ENCODE measurements around the gene HOXD9. TPM values are rescaled to one million over a fixed set of nuclear protein-coding genes. Genes with fewer than 3 reads are reported as not detected.
A peak's percentile ranks its signal among the peaks of the same experiment; 100 is the strongest.

HOXD9 gene
- total and polyA plus RNA-seq, 3 donors from 2014 or later = 8.2 to 21.2 (median 15.7) TPM

DNA sequence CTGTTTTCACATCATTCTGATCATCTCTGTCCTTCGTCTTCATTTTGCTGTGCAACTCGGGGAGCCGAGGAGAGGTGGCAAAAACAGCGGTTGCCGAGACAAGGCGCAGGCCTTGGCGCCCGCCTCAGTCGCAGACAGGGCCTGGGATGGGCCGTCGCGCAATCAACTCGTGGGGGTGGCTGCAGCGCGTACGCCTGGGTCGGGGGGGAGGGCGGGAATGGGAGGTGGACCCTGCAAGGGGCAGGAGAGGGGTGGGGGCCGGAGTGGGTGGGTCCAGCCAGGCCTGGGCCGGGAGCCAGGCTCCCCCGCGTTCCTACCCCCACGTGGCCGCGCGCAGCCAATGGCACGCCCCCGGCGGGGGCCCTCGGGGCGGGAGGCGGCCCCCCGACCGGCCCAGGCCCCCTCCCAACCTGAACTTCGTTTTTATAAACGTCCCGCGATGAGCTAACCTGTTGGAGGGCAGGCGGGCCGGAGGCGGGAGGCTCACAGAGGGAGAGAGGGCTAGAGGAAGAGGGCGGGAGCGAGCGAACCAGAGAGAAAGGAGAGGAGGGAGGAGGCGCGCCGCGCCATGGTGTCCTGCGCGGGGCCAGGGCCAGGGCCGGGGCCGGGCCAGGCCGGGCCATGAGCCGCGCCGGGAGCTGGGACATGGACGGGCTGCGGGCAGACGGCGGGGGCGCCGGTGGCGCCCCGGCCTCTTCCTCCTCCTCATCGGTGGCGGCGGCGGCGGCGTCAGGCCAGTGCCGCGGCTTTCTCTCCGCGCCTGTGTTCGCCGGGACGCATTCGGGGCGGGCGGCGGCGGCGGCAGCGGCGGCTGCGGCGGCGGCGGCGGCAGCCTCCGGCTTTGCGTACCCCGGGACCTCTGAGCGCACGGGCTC is 30.0 kb upstream of the HOXD9 start, which contains the start of gene HOXD13:
HOXD13 (plus strand) TSS at position 452 of the 875 bp plus-strand sequence; CDS start at position 622, 170 bp downstream.
- H3K4me3 ChIP-seq = peak within 1 kb of the TSS; percentile 14 to 29
- H3K36me3 ChIP-seq (ENCODE audit: low read depth, missing control alignments) = no peaks in the 10 kb centered on the region
- H3K9me3 ChIP-seq = no peaks in the 10 kb centered on the region
- H3K27ac ChIP-seq = no peak within 1 kb of the TSS
- WGBS, 2 donors = 3 to 6% methylated on average over 35 to 58 of the region's 95 CpGs
- H3K27me3 ChIP-seq = no peaks in the 10 kb centered on the region
- H3K4me1 ChIP-seq = peaks cover 15% of the 10 kb centered on the region
- intact Hi-C loops (cut with DNase I; ENCODE audit: low total_unique reads) = no loop called here
- no peak for TF ChIP-seq POLR2A (IDR thresholded peaks at IDR 0.05)
- TF ChIP-seq, protein P1, sequence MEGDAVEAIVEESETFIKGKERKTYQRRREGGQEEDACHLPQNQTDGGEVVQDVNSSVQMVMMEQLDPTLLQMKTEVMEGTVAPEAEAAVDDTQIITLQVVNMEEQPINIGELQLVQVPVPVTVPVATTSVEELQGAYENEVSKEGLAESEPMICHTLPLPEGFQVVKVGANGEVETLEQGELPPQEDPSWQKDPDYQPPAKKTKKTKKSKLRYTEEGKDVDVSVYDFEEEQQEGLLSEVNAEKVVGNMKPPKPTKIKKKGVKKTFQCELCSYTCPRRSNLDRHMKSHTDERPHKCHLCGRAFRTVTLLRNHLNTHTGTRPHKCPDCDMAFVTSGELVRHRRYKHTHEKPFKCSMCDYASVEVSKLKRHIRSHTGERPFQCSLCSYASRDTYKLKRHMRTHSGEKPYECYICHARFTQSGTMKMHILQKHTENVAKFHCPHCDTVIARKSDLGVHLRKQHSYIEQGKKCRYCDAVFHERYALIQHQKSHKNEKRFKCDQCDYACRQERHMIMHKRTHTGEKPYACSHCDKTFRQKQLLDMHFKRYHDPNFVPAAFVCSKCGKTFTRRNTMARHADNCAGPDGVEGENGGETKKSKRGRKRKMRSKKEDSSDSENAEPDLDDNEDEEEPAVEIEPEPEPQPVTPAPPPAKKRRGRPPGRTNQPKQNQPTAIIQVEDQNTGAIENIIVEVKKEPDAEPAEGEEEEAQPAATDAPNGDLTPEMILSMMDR (IDR thresholded peaks at IDR 0.05) = no peak
- no peak for DNase-seq

DNA sequence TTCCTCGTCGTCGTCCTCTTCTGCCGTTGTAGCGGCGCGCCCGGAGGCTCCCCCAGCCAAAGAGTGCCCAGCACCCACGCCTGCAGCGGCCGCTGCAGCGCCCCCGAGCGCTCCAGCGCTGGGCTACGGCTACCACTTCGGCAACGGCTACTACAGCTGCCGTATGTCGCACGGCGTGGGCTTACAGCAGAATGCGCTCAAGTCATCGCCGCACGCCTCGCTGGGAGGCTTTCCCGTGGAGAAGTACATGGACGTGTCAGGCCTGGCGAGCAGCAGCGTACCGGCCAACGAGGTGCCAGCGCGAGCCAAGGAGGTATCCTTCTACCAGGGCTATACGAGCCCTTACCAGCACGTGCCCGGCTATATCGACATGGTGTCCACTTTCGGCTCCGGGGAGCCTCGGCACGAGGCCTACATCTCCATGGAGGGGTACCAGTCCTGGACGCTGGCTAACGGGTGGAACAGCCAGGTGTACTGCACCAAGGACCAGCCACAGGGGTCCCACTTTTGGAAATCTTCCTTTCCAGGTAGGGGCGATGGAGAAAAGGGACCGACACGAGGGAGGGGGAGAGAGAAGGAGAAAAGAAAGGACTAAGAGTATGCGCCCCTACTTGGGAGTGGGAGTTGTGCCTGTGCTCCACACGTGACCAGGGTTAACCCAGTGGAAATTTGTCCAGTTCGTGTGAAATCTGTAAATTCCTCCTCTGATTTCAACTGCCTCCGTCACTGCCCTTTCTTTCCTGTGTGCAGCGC is 29.2 kb upstream of the HOXD9 start:
- Histone ChIP-seq H3K27me3 (peaks cover 6% of the 10 kb centered on the region), H3K4me1 (peaks cover 13% of the 10 kb centered on the region), H3K9me3 (no peaks in the 10 kb centered on the region), H3K27ac (no peak overlapping the region), H3K4me3 (peak overlapping the region; percentile 14 to 29), H3K36me3 (ENCODE audit: low read depth, missing control alignments) (no peaks in the 10 kb centered on the region)
- WGBS, 2 donors = 6 to 12% methylated on average over 12 to 53 of the region's 53 CpGs
- no peak for TF ChIP-seq POLR2A (IDR thresholded peaks at IDR 0.05)
- TF ChIP-seq, protein P1 (IDR thresholded peaks at IDR 0.05) = no peak
- intact Hi-C loops (cut with DNase I; ENCODE audit: low total_unique reads) = no loop called here
- DNase-seq = no peak

DNA sequence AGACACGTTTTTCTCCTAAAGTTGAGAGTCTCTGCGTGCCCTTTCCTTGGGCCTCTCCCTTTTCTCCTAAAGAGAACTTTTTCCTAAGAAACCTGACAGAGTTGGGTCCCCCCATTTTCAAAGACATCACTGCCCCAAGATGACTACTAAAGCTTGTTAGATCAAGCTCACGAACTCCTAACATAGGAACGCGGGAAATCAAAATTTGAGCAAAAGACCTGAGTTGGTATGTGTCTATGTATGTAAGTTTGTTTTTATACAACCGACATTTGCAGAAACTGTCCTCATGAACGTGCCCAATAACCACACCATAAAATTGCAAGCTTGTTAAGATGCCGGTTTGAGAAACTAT is 28.6 kb upstream of the HOXD9 start:
- WGBS, 2 donors = 15 to 21% methylated on average over 8 of the region's 8 CpGs
- no peak overlapping the region for H3K27ac ChIP-seq

DNA sequence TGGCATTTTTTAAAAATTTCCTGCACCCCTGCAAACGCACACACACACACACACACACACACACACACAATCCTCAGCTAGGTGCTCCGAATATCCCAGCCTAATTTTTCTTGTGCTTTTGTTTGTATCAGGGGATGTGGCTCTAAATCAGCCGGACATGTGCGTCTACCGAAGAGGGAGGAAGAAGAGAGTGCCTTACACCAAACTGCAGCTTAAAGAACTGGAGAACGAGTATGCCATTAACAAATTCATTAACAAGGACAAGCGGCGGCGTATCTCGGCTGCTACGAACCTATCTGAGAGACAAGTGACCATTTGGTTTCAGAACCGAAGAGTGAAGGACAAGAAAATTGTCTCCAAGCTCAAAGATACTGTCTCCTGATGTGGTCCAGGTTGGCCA is 28.2 kb upstream of the HOXD9 start:
- intact Hi-C loops (cut with DNase I; ENCODE audit: low total_unique reads) = no loop called here
- Histone ChIP-seq H3K36me3 (ENCODE audit: low read depth, missing control alignments) (no peaks in the 10 kb centered on the region), H3K4me1 (peaks cover 9% of the 10 kb centered on the region), H3K27ac (no peak overlapping the region), H3K27me3 (peaks cover 11% of the 10 kb centered on the region), H3K4me3 (no peak overlapping the region), H3K9me3 (no peaks in the 10 kb centered on the region)
- WGBS, 2 donors = 14 to 17% methylated on average over 12 of the region's 12 CpGs
- TF ChIP-seq POLR2A (IDR thresholded peaks at IDR 0.05) = no peak
- TF ChIP-seq, protein P1 (IDR thresholded peaks at IDR 0.05) = no peak
- no peak for DNase-seq

More for the DNA sequence above, 28.6 kb upstream of the HOXD9 start:
- TF ChIP-seq, protein P1 (IDR thresholded peaks at IDR 0.05) = no peak
- TF ChIP-seq POLR2A (IDR thresholded peaks at IDR 0.05) = no peak
- Histone ChIP-seq H3K36me3 (ENCODE audit: low read depth, missing control alignments) (no peaks in the 10 kb centered on the region), H3K4me3 (no peak overlapping the region), H3K27me3 (peaks cover 11% of the 10 kb centered on the region), H3K4me1 (peaks cover 9% of the 10 kb centered on the region), H3K9me3 (no peaks in the 10 kb centered on the region)
- no peak for DNase-seq
- intact Hi-C loops (cut with DNase I; ENCODE audit: low total_unique reads) = no loop called here

Measured in testis (tissue), 3 donors.